SK-N-SH (cell line): Measurements from ENCODE around the gene NAGK. TPM values are rescaled to one million over a fixed set of nuclear protein-coding genes. Genes with fewer than 3 reads are reported as not detected.

Source experiments
- CTCF ChIA-PET: fragments of 300-600, 350-600 bp; formaldehyde crosslinking; extraction: SDS; loops from one replicate; lab custom pipeline; 2021; lab: Yijun Ruan, JAX
- POLR2A ChIA-PET: fragments of 350-600 bp; sonication (Branson Sonifier 250); formaldehyde crosslinking; extraction: SDS; loops from one replicate; lab custom pipeline; 2020; ENCODE audit warnings: antibody characterized with exemption, inconsistent platforms; lab: Yijun Ruan, JAX
- DNase-seq: peaks from one replicate; pipeline ENCODE4 v3.0.0; 2012
- H2AFZ ChIP-seq: fragments of 200-600 bp; sonication (generic); 2 replicates; pipeline ENCODE4 v1.8.1; 2016; ENCODE audit warnings: antibody characterized with exemption, mild to moderate bottlenecking, low read depth
- H3F3A ChIP-seq: fragments of 200-600 bp; sonication (generic); replicated peaks from 2 replicates; pipeline ENCODE3; 2016; ENCODE audit warnings: antibody characterized with exemption, mild to moderate bottlenecking; ENCODE audit not compliant: insufficient read depth
- H3K27ac ChIP-seq, 2 experiments: fragments of 200-500 bp in 1 of 2; fragments of 200-600 bp in 1 of 2; sonication (Bioruptor generic) in 1 of 2; sonication (generic), shearing (Covaris generic) in 1 of 2; 2 replicates each; pipeline versions ENCODE4 v1.5.1 to v1.6.1; 2014 to 2016; ENCODE audit warnings: low read depth in 2 of 2, inconsistent platforms in 1 of 2, low read length in 1 of 2, mild to moderate bottlenecking in 1 of 2, mixed read lengths in 1 of 2
- H3K27me3 ChIP-seq: fragments of 200-600 bp; sonication (generic), shearing (Covaris generic); 2 replicates; pipeline ENCODE4 v1.6.1; 2016; ENCODE audit warnings: mixed run types; ENCODE audit not compliant: insufficient read depth
- H3K36me3 ChIP-seq, 2 experiments: fragments of 200-500 bp in 1 of 2; fragments of 200-600 bp in 1 of 2; sonication (Bioruptor generic) in 1 of 2; sonication (generic) in 1 of 2; replicated peaks in 1 of 2; 2 replicates each; pipeline versions ENCODE3 to v1.5.1; 2014 to 2016; ENCODE audit warnings: low read length in 1 of 2, mild to moderate bottlenecking in 1 of 2; ENCODE audit not compliant: insufficient read depth in 2 of 2, control insufficient read depth in 1 of 2
- H3K4me1 ChIP-seq, 2 experiments: fragments of 200-500 bp in 1 of 2; fragments of 200-600 bp in 1 of 2; sonication (Bioruptor generic) in 1 of 2; sonication (generic), shearing (Covaris generic) in 1 of 2; 2 replicates each; pipeline versions ENCODE4 v1.5.1 to v1.6.1; 2014 to 2016; ENCODE audit warnings: low read depth in 1 of 2, low read length in 1 of 2, mixed run types in 1 of 2; ENCODE audit not compliant: insufficient read depth in 2 of 2, control insufficient read depth in 1 of 2
- H3K4me2 ChIP-seq: fragments of 200-600 bp; sonication (generic), shearing (Covaris generic); 2 replicates; pipeline ENCODE4 v1.6.1; 2017; ENCODE audit warnings: mixed run types
- H3K4me3 ChIP-seq, 2 experiments: fragments of 200-500 bp in 1 of 2; fragments of 200-600 bp in 1 of 2; sonication (Bioruptor generic) in 1 of 2; sonication (generic), shearing (Covaris generic) in 1 of 2; 2 replicates each; pipeline versions ENCODE4 v1.5.1 to v1.8.1; 2014 to 2016; ENCODE audit warnings: low read depth in 2 of 2, inconsistent platforms in 1 of 2, low read length in 1 of 2, mild to moderate bottlenecking in 1 of 2, mixed read lengths in 1 of 2, moderate library complexity in 1 of 2
- H3K79me2 ChIP-seq: fragments of 200-600 bp; sonication (generic); 2 replicates; pipeline ENCODE4 v1.8.1; 2017; ENCODE audit warnings: mild to moderate bottlenecking; ENCODE audit not compliant: insufficient read depth
- H3K9ac ChIP-seq: fragments of 200-600 bp; sonication (generic); 2 replicates; pipeline ENCODE4 v1.6.1; 2017; ENCODE audit warnings: mixed run types
- H3K9me2 ChIP-seq: fragments of 200-600 bp; sonication (generic); 2 replicates; pipeline ENCODE4 v1.6.1; 2017; ENCODE audit warnings: mixed run types
- H3K9me3 ChIP-seq: fragments of 200-600 bp; sonication (generic); 2 replicates; pipeline ENCODE4 v1.6.1; 2017; ENCODE audit warnings: mixed run types, mild to moderate bottlenecking, moderate library complexity
- H4K20me1 ChIP-seq: fragments of 200-600 bp; sonication (generic); 2 replicates; pipeline ENCODE4 v1.6.1; 2017; ENCODE audit warnings: mild to moderate bottlenecking, mixed run types; ENCODE audit not compliant: insufficient read depth
- EP300 ChIP-seq, 2 experiments: IDR thresholded peaks; 2 replicates each; pipeline versions ENCODE4 v1.4.0 to v1.6.1; 2012; ENCODE audit warnings: borderline replicate concordance in 1 of 2, low read depth in 1 of 2, low read length in 1 of 2
- EZH2phosphoT487 ChIP-seq: fragments of 200-600 bp; sonication (generic); IDR thresholded peaks from 2 replicates; pipeline ENCODE4 v1.6.1; 2017; ENCODE audit warnings: low read depth, mixed run types, mild to moderate bottlenecking, antibody characterized with exemption, moderate library complexity, borderline replicate concordance
- FOXJ3 ChIP-seq: sonication (generic); formaldehyde crosslinking; IDR thresholded peaks from 2 replicates; pipeline ENCODE4 v1.5.1; 2020; ENCODE audit warnings: mild to moderate bottlenecking, missing genetic modification reagents
- FOXM1 ChIP-seq: IDR thresholded peaks from 2 replicates; pipeline ENCODE4 v1.4.0; 2012; ENCODE audit warnings: low read depth, mild to moderate bottlenecking
- GATA2 ChIP-seq: sonication (generic); formaldehyde crosslinking; IDR thresholded peaks from 2 replicates; pipeline ENCODE4 v1.5.0; 2020; ENCODE audit warnings: mild to moderate bottlenecking, missing genetic modification reagents
- MAX ChIP-seq: IDR thresholded peaks from 2 replicates; pipeline ENCODE4 v1.4.0; 2012; ENCODE audit warnings: low read depth
- MXI1 ChIP-seq: IDR thresholded peaks from 2 replicates; pipeline ENCODE4 v1.6.1; 2012; ENCODE audit warnings: mild to moderate bottlenecking, low read depth, low read length, improper control_type of control experiment
- RCOR1 ChIP-seq: fragments of 150-350 bp; IDR thresholded peaks from 2 replicates; pipeline ENCODE4 v1.6.1; 2017; ENCODE audit warnings: antibody characterized with exemption, low read length
- RFX5 ChIP-seq: IDR thresholded peaks from 2 replicates; pipeline ENCODE4 v1.6.1; 2012; ENCODE audit warnings: mild to moderate bottlenecking, improper control_type of control experiment, low read length
- RXRA ChIP-seq: IDR thresholded peaks from 2 replicates; pipeline ENCODE4 v1.4.0; 2012; ENCODE audit warnings: low read depth, mild to moderate bottlenecking, borderline replicate concordance
- SIN3A ChIP-seq: IDR thresholded peaks from 2 replicates; pipeline ENCODE4 v1.6.1; 2012; ENCODE audit warnings: low read depth, mild to moderate bottlenecking, low read length, moderate library complexity, borderline replicate concordance
- TAF1 ChIP-seq: IDR thresholded peaks from 2 replicates; pipeline ENCODE4 v1.6.1; 2012; ENCODE audit warnings: low read depth, mild to moderate bottlenecking, low read length, moderate library complexity, borderline replicate concordance
- TCF12 ChIP-seq: IDR thresholded peaks from 2 replicates; pipeline ENCODE4 v1.4.0; 2012
- TEAD4 ChIP-seq: IDR thresholded peaks from 2 replicates; pipeline ENCODE4 v1.4.0; 2012; ENCODE audit warnings: mild to moderate bottlenecking, borderline replicate concordance; ENCODE audit not compliant: insufficient read depth
- YY1 ChIP-seq: IDR thresholded peaks from 2 replicates; pipeline ENCODE4 v1.4.0; 2012; ENCODE audit warnings: low read depth, mild to moderate bottlenecking
- WGBS: methylation state at CpG from one replicate; pipeline ENCODE4 v1.1.6; 2017; ENCODE audit warnings: low lambda C conversion rate; 5-methylcytosine and 5-hydroxymethylcytosine counted together
- polyA plus RNA-seq, 3 experiments: library from polyadenylated mRNA; depleted of rRNA; stranded (reverse); fragments of >200 nt; gene quantifications; 2 replicates each; pipeline ENCODE4 v1.2.3, GENCODE V29; 2012
- TF ChIP-seq, protein P1 (sequence below): fragments of 200-600 bp; sonication (generic); IDR thresholded peaks from 2 replicates; pipeline ENCODE4 v1.6.1; 2017; ENCODE audit warnings: antibody characterized with exemption, mild to moderate bottlenecking, moderate library complexity
- TF ChIP-seq, protein P2 (sequence below): fragments of 150-350 bp; IDR thresholded peaks from 2 replicates; pipeline ENCODE4 v1.6.1; 2016; ENCODE audit warnings: mild to moderate bottlenecking, low read depth, low read length
- TF ChIP-seq, protein P3 (sequence below): IDR thresholded peaks from 2 replicates; pipeline ENCODE4; 2012

Gene NAGK
- polyA plus RNA-seq, 1 of the 3 experiments (the other 2 are of a cell fraction), result 83.6 TPM

- H3K79me2 ChIP-seq, result no peaks in the 10 kb centered on the region
- H4K20me1 ChIP-seq, result no peaks in the 10 kb centered on the region
- WGBS, result 39% methylated on average over 2 of the region's 2 CpGs
- H3K27me3 ChIP-seq, result no peaks in the 10 kb centered on the region; the same call in 1 of the 2 replicates
- TF ChIP-seq GATA2 (CRISPR knock-in tag) (no peak), FOXM1 (no peak), RFX5 (no peak), TCF12 (no peak), SIN3A (no peak)
- H3K4me1 ChIP-seq, result no peaks in the 10 kb centered on the region
- H3K4me2 ChIP-seq, result no peak overlapping the region
- POLR2A ChIA-PET, result interaction anchor here (1.5 kb wide), 1 partner anchor 8 kb away, joined by 5 read pairs; the partner anchor contains the start of gene NAGK
- H3K4me3 ChIP-seq, result no peak overlapping the region
- no peak overlapping the region for H3K9ac ChIP-seq
- no peaks in the 10 kb centered on the region for H3K36me3 ChIP-seq
- H3K9me3 ChIP-seq, result no peaks in the 10 kb centered on the region
- no peak for DNase-seq
- H3K9me2 ChIP-seq, result no peaks in the 10 kb centered on the region
- no peak overlapping the region for H2AFZ ChIP-seq
- CTCF ChIA-PET, result interaction anchor here (1.3 to 1.5 kb wide), 2 partner anchors 59 kb away, joined by 3 to 4 read pairs; no protein-coding TSS in a partner anchor
- H3F3A ChIP-seq, result no peaks in the 10 kb centered on the region
- H3K27ac ChIP-seq, result no peak overlapping the region
Observed at GRCh38 chr2:71060211-71060610, 8.2 kb upstream of the NAGK start.

- H3K27me3 ChIP-seq, result no peaks in the 10 kb centered on the region; the same call in 1 of the 2 replicates
- no peak overlapping the region for H3K4me3 ChIP-seq
- H3K27ac ChIP-seq, result no peak overlapping the region
- no peaks in the 10 kb centered on the region for H3K9me3 ChIP-seq
- no peak for TF ChIP-seq EZH2phosphoT487
- TF ChIP-seq MXI1, result no peak
- no peak overlapping the region for H2AFZ ChIP-seq
- no peak overlapping the region for H3K9ac ChIP-seq
- CTCF ChIA-PET, result interaction anchor here (1.5 kb wide), 1 partner anchor 59 kb away, joined by 4 read pairs; no protein-coding TSS in a partner anchor
- no peaks in the 10 kb centered on the region for H3K36me3 ChIP-seq
- 19% methylated on average over 3 of the region's 3 CpGs for WGBS
- no peaks in the 10 kb centered on the region for H3K9me2 ChIP-seq
- H3K4me1 ChIP-seq, result no peaks in the 10 kb centered on the region
- no peaks in the 10 kb centered on the region for H3K79me2 ChIP-seq
- H4K20me1 ChIP-seq, result no peaks in the 10 kb centered on the region
- H3F3A ChIP-seq, result no peaks in the 10 kb centered on the region
- no peak for DNase-seq
- POLR2A ChIA-PET, result no interaction called here
- no peak overlapping the region for H3K4me2 ChIP-seq
Observed at GRCh38 chr2:71060871-71061270, 7.6 kb upstream of the NAGK start.

- Histone ChIP-seq H3K9me3 (no peaks in the 10 kb centered on the region), H3K9me2 (no peaks in the 10 kb centered on the region), H4K20me1 (no peaks in the 10 kb centered on the region), H3K4me1 (peaks cover 0 to 5% of the 10 kb centered on the region in 2 experiments; a peak in 2 of 4 replicates), H3K27ac (no peak overlapping the region), H3K4me2 (no peak overlapping the region), H3K27me3 (no peaks in the 10 kb centered on the region; the same call in 1 of the 2 replicates), H3F3A (no peaks in the 10 kb centered on the region), H3K9ac (no peak overlapping the region), H3K4me3 (no peak overlapping the region), H3K36me3 (no peaks in the 10 kb centered on the region), H3K79me2 (no peaks in the 10 kb centered on the region), H2AFZ (no peak overlapping the region)
- ChIA-PET CTCF (no interaction called here), POLR2A (no interaction called here)
- WGBS, result 15% methylated on average over 1 of the region's 1 CpG
- no peak for DNase-seq
- TF ChIP-seq EP300 (IDR thresholded peaks at IDR 0.05; ENCODE audit: borderline replicate concordance in 1 of 2, low read depth in 1 of 2, low read length in 1 of 2) (no peak), TCF12 (no peak), RCOR1 (no peak), FOXJ3 (CRISPR knock-in tag) (no peak), TAF1 (no peak), RXRA (no peak), YY1 (no peak), MAX (no peak), FOXM1 (no peak), SIN3A (no peak), TEAD4 (no peak)
- TF ChIP-seq, protein P1, sequence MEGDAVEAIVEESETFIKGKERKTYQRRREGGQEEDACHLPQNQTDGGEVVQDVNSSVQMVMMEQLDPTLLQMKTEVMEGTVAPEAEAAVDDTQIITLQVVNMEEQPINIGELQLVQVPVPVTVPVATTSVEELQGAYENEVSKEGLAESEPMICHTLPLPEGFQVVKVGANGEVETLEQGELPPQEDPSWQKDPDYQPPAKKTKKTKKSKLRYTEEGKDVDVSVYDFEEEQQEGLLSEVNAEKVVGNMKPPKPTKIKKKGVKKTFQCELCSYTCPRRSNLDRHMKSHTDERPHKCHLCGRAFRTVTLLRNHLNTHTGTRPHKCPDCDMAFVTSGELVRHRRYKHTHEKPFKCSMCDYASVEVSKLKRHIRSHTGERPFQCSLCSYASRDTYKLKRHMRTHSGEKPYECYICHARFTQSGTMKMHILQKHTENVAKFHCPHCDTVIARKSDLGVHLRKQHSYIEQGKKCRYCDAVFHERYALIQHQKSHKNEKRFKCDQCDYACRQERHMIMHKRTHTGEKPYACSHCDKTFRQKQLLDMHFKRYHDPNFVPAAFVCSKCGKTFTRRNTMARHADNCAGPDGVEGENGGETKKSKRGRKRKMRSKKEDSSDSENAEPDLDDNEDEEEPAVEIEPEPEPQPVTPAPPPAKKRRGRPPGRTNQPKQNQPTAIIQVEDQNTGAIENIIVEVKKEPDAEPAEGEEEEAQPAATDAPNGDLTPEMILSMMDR, result no peak
- TF ChIP-seq, protein P2, sequence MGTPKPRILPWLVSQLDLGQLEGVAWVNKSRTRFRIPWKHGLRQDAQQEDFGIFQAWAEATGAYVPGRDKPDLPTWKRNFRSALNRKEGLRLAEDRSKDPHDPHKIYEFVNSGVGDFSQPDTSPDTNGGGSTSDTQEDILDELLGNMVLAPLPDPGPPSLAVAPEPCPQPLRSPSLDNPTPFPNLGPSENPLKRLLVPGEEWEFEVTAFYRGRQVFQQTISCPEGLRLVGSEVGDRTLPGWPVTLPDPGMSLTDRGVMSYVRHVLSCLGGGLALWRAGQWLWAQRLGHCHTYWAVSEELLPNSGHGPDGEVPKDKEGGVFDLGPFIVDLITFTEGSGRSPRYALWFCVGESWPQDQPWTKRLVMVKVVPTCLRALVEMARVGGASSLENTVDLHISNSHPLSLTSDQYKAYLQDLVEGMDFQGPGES, result no peak
- TF ChIP-seq, protein P3, sequence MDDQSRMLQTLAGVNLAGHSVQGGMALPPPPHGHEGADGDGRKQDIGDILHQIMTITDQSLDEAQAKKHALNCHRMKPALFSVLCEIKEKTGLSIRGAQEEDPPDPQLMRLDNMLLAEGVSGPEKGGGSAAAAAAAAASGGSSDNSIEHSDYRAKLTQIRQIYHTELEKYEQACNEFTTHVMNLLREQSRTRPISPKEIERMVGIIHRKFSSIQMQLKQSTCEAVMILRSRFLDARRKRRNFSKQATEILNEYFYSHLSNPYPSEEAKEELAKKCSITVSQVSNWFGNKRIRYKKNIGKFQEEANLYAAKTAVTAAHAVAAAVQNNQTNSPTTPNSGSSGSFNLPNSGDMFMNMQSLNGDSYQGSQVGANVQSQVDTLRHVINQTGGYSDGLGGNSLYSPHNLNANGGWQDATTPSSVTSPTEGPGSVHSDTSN, result no peak
Observed at GRCh38 chr2:71063216-71063615, 5.2 kb upstream of the NAGK start.
